Effector CD8-positive, alpha-beta T cell (primary cell): ENCODE measurements around the gene ZNF414.

Experiments
- DNase-seq: peaks from one replicate; lab custom pipeline; 2025; lab: John Stamatoyannopoulos, UW

ZNF414 gene

GRCh38 chr19:8490395-8490760, 23.6 kb downstream of the ZNF414 start:
- DNase-seq: no peak

GRCh38 chr19:8489561-8490394, 24.2 kb downstream of the ZNF414 start:
- no peak for DNase-seq

DNA sequence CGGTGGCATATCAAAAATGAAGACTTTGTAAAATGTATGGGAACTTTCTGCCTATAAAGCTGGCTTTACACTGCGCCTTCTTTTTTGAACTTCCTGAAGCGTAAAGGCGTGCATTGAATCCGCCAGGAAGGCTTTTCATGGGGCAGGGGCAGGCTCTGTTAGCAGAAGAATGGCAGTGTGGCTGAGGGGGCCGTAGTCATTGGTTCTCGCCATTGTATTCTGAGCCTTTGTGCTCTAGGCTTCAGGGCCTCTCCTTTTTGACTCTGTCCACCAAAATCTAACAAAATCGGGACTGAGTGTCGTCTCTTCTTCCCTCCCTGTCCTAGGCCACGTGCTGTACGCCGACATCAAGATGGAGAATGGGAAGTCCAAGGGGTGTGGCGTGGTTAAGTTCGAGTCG, 25.6 kb downstream of the ZNF414 start:
- no peak for DNase-seq

DNA sequence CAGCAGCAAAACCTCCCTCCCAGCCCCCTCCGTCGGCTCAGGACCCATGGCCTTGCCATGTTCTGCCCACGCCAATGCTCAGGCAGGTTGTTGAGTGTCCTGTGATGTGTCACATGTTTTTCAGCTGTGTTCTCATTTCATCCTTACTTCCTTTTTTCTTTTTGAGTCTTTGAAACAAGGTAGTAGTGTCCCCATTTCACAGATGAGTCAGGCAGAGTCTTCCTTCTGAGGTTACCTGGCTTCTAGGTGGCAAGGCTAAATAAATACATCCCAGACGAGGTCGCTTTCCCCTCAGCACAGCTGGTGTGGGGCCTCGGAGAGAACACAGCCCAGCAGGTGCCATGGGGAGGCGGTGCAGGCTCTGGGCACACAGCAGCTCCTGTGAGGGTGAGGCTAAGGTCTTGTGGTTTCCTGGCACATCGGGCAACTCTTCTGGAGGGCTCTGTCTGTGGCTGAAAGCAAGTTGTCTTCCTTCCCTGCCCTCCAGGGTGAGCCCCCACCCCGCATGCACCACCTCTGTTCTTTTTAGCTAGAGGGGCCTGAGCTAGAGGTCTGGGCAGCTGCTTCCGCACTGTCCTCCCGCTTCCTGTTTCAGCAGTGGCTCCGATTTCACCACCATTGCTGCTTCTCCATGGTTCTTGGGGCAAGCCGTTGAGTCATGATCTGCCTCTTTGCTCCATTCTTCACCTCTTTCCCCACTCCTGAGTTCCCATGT, 26.7 kb downstream of the ZNF414 start:
- no peak for DNase-seq

DNA sequence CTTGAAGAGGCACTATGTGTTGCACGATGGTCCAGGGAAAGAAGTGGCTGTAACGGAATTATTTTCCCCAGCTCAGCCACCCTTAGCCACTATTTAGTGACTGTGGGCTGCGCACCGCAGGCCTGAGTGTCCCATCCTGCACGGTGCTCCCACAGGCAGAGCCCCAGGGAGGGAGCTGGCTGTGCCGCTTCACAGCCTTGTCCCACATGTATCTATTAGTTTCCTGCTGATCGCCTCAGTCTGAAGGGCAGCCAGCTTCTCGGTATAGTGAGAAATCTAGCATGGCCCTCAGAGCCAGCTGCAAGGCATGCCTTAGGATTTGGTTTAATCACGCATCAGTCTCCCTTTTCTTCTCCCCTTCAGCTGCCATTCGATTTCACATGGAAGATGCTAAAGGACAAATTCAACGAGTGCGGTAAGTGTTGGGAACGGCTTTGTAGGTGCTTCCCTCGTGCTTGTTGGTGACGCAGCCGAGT, 27.3 kb downstream of the ZNF414 start:
- DNase-seq: no peak

- DNase-seq: no peak
These were observed 28.2 kb downstream of the ZNF414 start for GRCh38 chr19:8485561-8486371.

DNA sequence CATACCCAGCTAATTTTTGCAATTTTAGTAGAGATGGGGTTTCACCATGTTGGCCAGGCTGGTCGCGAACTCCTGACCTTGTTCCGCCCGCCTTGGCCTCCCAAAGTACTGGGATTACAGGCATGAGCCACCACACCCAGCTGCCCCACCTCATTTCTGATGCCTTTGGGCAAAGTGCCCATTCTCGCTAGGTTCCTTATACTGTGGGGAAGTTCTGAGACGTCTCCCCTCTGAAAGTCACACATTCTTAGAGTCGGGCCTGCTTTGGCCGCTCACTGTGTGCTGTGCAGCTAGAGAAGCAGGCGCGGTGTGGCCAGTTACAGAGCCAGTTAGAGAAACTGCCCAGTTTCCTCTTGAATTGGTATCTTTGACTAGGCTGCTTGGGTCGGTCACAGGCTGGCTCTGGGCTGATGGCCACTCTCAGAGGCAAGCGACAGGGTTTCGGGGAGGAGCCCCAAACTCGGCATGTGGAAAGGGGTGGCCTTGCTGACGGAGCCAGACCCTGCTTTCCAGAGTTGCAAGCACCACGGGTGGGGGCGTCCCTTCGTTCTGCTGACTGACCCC, 29.6 kb downstream of the ZNF414 start:
- DNase-seq: no peak

GRCh38 chr19:8483165-8483564, 30.8 kb downstream of the ZNF414 start:
- no peak for DNase-seq

DNA sequence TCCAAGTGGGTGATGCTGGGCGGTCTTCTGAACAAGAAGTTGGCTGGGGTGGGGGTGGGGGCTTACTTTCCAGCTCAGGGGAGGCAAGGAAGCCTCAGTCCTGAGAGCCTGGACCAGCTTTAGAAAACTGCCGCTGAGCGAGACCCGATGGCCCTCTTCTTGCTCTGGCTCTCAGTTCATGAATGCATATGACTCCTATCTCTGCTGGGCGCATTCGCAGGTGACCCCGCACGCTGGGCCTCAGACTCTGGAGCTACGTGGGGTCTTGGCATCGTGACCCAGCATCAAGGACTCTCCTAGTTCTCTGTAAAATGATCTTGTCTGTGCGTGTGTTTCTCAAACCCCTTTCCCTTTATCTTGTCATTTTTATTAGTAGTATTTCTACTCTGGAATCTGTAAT, 31.3 kb downstream of the ZNF414 start:
- DNase-seq: no peak

- DNase-seq: no peak
These were observed 32.4 kb downstream of the ZNF414 start for GRCh38 chr19:8481616-8482015.

GRCh38 chr19:8481201-8481600, 32.8 kb downstream of the ZNF414 start:
- DNase-seq: no peak

DNA sequence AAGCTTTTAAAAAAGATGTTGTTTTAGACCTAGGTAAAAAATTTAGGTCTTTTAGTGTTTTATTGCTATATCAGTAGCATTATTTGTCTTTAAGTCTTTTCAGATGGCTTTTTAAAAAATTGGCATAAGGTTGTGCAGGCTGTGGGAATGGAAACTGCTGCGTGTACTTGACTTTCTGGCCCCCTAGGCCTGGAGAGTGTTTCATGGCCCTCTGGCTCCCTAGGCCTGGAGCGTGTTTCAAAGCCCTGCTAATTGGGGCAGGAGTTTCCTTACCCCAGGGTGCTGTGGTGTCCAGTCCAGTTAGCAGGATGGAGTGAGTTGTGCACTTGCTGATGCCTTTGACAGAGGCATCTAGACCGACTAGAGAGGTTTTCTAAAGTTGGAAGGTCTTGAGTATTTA, 35.4 kb downstream of the ZNF414 start:
- DNase-seq: no peak

- no peak for DNase-seq
These were observed 36.1 kb downstream of the ZNF414 start for GRCh38 chr19:8477889-8478288.

DNA sequence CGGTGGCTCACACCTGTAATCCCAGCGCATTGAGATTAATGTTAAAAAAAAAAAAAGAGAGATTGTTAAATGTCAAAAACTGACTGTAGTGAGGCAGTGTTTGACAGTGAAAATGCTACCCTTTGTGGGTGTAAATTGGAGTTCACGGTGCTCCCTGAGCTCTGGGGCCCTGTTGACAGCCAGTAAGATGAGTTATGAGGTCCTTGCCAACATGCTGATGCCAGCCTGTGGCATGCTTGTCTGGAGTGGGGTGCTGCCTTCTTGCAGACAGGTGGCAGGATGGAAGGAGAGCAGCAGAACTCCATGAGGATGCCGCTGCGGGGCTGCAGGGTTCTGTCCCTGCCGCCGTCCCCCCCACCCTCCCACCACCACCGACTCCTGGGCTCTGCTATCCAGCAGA, 37.4 kb downstream of the ZNF414 start:
- DNase-seq: no peak

DNA sequence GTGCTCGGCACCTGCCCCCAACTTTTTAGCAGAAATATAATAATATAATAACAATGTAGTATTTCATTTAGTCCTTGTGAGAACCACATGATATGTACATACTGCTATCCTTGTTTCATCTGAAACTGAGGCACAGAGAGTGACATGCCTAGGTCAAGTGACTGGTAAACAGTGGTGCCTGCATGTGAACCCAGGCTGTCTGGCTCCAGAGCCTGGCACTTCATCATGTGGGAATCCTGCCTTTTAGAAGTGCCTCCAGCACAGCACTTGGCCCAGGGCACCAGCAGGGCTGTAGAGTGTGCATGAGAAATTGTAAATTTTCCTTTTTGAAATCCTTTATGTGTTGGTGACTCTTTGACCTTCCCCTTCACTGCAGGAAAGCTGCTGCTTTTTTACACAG, 39.0 kb downstream of the ZNF414 start:
- DNase-seq: no peak

DNA sequence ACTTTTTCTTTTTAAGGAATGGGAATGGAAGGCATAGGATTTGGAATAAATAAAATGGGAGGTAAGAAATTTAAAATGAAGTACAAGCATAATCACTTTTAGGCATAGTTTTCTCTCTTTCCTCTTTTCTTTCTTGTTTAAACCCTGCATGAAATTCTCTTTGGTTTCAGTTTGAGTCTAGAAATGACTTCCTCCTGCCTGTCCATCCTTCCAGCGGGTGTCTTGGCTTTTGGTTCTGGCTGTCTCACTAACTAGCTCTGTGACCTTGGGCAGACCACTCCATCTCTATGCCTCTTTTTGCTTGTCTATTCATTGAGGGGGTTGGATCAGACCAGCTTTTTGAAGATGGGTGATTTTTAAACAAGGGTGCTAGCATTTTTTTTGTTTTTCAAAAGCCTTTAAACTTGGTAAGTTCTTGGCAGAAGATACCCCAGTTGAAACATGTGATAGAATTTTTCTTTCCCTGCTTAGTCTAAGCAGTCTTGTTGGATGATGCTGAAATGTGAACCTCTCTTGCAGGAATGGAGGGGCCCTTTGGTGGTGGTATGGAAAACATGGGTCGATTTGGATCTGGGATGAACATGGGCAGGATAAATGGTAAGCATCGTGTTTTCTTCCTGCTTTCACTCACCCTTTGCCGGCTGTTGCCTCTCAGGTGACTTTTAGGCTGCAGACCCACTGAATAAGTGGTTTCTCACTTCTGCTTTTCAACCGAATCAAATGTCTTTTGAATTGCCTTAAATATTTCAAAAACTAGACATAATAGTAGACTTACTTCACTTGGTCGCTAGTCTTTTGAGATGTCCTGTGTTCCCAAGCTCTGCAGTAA, 40.1 kb downstream of the ZNF414 start:
- DNase-seq: no peak

- no peak for DNase-seq
These were observed 44.2 kb downstream of the ZNF414 start for GRCh38 chr19:8469613-8470368.

GRCh38 chr19:8468761-8469373, 45.1 kb downstream of the ZNF414 start:
- DNase-seq: no peak

DNA sequence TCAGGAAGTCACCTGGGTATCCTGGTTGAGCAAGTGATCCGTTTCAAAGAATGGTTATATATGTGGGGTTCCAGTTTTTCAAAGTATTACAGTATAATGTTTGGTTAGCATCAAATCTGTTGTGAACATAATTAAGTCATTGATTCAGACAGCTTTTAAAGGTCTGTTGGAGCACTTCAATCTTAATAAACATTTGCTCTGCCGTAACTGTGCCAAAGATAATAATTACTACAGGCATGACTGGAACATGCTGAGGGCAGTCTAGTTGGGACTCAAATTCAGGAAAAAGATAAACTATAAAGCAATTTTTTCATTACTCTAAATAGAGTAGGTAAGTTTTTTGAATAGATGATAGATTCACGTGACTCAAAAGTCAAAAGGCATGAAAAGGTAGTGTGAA, 45.8 kb downstream of the ZNF414 start:
- DNase-seq: no peak

- no peak for DNase-seq
These were observed 47.9 kb downstream of the ZNF414 start for GRCh38 chr19:8466018-8466417.
